HG03469 (cell line): ENCODE data around the gene DBH.
"Not testable (repeated sequence)": the region's sequence is repeated elsewhere in the genome, so short reads cannot be mapped to it uniquely, and the experiment has no call there.

Experiments used
- ATAC-seq: cut with Tn5 transposase; IDR thresholded peaks from one replicate; pipeline ENCODE4 v1.9.1; 2021; ENCODE audit warnings: mild to moderate bottlenecking, moderate library complexity, moderate number of reproducible peaks; ENCODE audit not compliant: unreplicated experiment

The DBH gene

GRCh38 chr9:133661846-133662540 lies 25.8 kb downstream of the DBH start:
- ATAC-seq: no peak

GRCh38 chr9:133664173-133665050 lies 28.2 kb downstream of the DBH start:
- no peak for ATAC-seq

GRCh38 chr9:133665096-133665495 lies 28.9 kb downstream of the DBH start:
- ATAC-seq: no peak

GRCh38 chr9:133665535-133665934 lies 29.4 kb downstream of the DBH start:
- no peak for ATAC-seq

- ATAC-seq: no peak
Observed at GRCh38 chr9:133666387-133666786, 30.2 kb downstream of the DBH start.

- no peak for ATAC-seq
Observed at GRCh38 chr9:133666845-133667244, 30.7 kb downstream of the DBH start.

GRCh38 chr9:133667759-133668450 lies 31.7 kb downstream of the DBH start:
- no peak for ATAC-seq

GRCh38 chr9:133669182-133669801 lies 33.1 kb downstream of the DBH start:
- ATAC-seq: no peak

- ATAC-seq: no peak
Observed at GRCh38 chr9:133670466-133670865, 34.3 kb downstream of the DBH start.

- ATAC-seq: no peak
Observed at GRCh38 chr9:133671371-133671770, 35.2 kb downstream of the DBH start.

GRCh38 chr9:133672503-133673257 lies 36.5 kb downstream of the DBH start:
- ATAC-seq: no peak

GRCh38 chr9:133673258-133673655 lies 37.1 kb downstream of the DBH start:
- ATAC-seq: no peak

GRCh38 chr9:133674091-133674490 lies 37.9 kb downstream of the DBH start:
- ATAC-seq: no peak

GRCh38 chr9:133675796-133676195 lies 39.6 kb downstream of the DBH start:
- not testable (repeated sequence) for ATAC-seq

- ATAC-seq: no peak
Observed at GRCh38 chr9:133676450-133676849, 40.3 kb downstream of the DBH start.

GRCh38 chr9:133677126-133678010 lies 41.2 kb downstream of the DBH start:
- ATAC-seq: no peak

- no peak for ATAC-seq
Observed at GRCh38 chr9:133679056-133679455, 42.9 kb downstream of the DBH start.

GRCh38 chr9:133679466-133680061 lies 43.4 kb downstream of the DBH start:
- no peak for ATAC-seq
